ENCODE results near the gene MICU2. TPM values are rescaled to one million over a fixed set of nuclear protein-coding genes. Genes with fewer than 3 reads are reported as not detected.

Gene MICU2
- total RNA-seq, 1 experiment from 2014 or later = 16.3 TPM

- TF ChIP-seq, protein P1, sequence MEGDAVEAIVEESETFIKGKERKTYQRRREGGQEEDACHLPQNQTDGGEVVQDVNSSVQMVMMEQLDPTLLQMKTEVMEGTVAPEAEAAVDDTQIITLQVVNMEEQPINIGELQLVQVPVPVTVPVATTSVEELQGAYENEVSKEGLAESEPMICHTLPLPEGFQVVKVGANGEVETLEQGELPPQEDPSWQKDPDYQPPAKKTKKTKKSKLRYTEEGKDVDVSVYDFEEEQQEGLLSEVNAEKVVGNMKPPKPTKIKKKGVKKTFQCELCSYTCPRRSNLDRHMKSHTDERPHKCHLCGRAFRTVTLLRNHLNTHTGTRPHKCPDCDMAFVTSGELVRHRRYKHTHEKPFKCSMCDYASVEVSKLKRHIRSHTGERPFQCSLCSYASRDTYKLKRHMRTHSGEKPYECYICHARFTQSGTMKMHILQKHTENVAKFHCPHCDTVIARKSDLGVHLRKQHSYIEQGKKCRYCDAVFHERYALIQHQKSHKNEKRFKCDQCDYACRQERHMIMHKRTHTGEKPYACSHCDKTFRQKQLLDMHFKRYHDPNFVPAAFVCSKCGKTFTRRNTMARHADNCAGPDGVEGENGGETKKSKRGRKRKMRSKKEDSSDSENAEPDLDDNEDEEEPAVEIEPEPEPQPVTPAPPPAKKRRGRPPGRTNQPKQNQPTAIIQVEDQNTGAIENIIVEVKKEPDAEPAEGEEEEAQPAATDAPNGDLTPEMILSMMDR (IDR thresholded peaks at IDR 0.05; ENCODE audit: unreplicated experiment) = no peak
- H3K27ac Mint-ChIP-seq (ENCODE audit: unreplicated experiment) = no peak overlapping the region
- intact Hi-C loops (cut with micrococcal nuclease; ENCODE audit: unreplicated experiment) = no loop called here
- H3K9me3 Mint-ChIP-seq (ENCODE audit: low read depth, unreplicated experiment) = no peaks in the 10 kb centered on the region
- CTCF ChIA-PET = no interaction called here
- H3K4me3 Mint-ChIP-seq (ENCODE audit: low read depth, unreplicated experiment) = no peak overlapping the region
- peaks cover 9% of the 10 kb centered on the region for H3K36me3 Mint-ChIP-seq (ENCODE audit: insufficient read depth, unreplicated experiment)
- no TSS peak for BruUV-seq (replicated peaks)
- DNase-seq = no peak
- H3K4me1 Mint-ChIP-seq (ENCODE audit: low read depth, unreplicated experiment) = peaks cover 21% of the 10 kb centered on the region
- no peaks in the 10 kb centered on the region for H3K27me3 Mint-ChIP-seq (ENCODE audit: unreplicated experiment)
Observed at GRCh38 chr13:21450936-21451335, 153.0 kb downstream of the MICU2 start.

DNA sequence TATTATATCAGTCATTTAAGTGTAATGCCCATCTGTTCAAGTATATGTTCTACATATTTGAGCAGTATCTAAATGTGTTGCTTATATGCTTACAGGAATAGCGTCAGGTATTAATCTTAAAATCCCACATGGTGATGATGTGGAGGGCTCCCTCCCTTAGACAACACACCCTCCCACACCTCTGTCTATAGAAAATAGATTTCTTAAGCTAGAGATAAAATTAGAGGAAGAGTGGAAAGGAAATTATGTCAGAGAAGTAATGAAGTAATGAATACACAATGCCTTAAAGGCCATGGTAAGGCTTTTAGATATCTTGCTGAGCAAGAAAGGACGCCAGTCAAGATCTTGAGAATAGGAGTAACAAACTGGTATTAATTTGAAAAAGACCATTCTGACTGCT, 157.3 kb downstream of the MICU2 start:
- H3K36me3 Mint-ChIP-seq (ENCODE audit: insufficient read depth, unreplicated experiment) = peaks cover 17% of the 10 kb centered on the region
- CTCF ChIA-PET = no interaction called here
- DNase-seq = no peak
- H3K4me1 Mint-ChIP-seq (ENCODE audit: low read depth, unreplicated experiment) = peaks cover 38% of the 10 kb centered on the region
- no peaks in the 10 kb centered on the region for H3K27me3 Mint-ChIP-seq (ENCODE audit: unreplicated experiment)
- TF ChIP-seq, protein P1 (IDR thresholded peaks at IDR 0.05; ENCODE audit: unreplicated experiment) = no peak
- no peak overlapping the region for H3K4me3 Mint-ChIP-seq (ENCODE audit: low read depth, unreplicated experiment)
- intact Hi-C loops (cut with micrococcal nuclease; ENCODE audit: unreplicated experiment) = no loop called here
- H3K9me3 Mint-ChIP-seq (ENCODE audit: low read depth, unreplicated experiment) = no peaks in the 10 kb centered on the region
- no TSS peak for BruUV-seq (replicated peaks)
- H3K27ac Mint-ChIP-seq (ENCODE audit: unreplicated experiment) = peak overlapping the region; percentile 32

DNA sequence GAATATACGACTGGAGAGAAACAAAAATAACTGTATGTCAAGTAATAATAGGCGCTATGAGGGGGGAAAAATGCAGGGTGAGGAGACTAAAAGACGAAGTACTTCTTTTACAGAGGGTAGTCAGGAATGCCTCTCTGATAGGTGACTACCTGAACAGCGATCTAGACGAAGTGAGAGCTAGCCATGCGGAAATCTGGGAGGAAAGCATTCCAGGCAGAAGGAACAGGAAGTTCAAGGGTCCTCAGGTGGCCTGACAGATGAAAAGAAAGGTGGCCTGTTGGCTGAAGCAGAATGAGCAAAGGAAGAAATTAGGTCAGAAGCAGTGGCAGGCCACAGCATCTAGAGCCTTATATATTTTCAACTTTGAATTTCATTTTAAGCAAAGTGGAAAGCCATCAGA, 158.2 kb downstream of the MICU2 start:
- CTCF ChIA-PET = no interaction called here
- Mint-ChIP-seq H3K4me3 (ENCODE audit: low read depth, unreplicated experiment) (no peak overlapping the region), H3K4me1 (ENCODE audit: low read depth, unreplicated experiment) (peaks cover 38% of the 10 kb centered on the region), H3K27ac (ENCODE audit: unreplicated experiment) (peak overlapping the region; percentile 42), H3K27me3 (ENCODE audit: unreplicated experiment) (no peaks in the 10 kb centered on the region), H3K9me3 (ENCODE audit: low read depth, unreplicated experiment) (no peaks in the 10 kb centered on the region), H3K36me3 (ENCODE audit: insufficient read depth, unreplicated experiment) (peaks cover 17% of the 10 kb centered on the region)
- no peak for DNase-seq
- TF ChIP-seq, protein P1 (IDR thresholded peaks at IDR 0.05; ENCODE audit: unreplicated experiment) = no peak
- no TSS peak for BruUV-seq (replicated peaks)
- intact Hi-C loops (cut with micrococcal nuclease; ENCODE audit: unreplicated experiment) = no loop called here

DNA sequence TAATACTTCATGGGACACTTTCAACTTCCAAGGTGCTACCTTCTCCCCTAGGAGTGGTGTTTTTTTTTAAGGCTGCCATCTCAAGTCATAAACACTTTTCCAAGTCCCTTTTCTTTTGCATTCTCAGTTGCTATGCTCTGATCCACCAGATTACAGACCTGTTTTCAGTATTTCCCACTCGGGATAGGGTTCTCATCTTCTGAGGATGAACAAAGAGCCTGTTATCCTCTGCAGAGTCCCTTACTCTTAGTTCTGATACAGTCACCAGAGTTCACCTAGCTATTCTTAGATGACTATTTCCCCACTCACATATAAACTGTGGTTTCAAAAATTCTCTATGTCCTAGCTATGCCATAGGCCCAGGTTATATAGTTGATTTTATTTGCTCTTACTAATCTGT, 160.8 kb downstream of the MICU2 start:
- BruUV-seq (replicated peaks) = no TSS peak
- intact Hi-C loops (cut with micrococcal nuclease; ENCODE audit: unreplicated experiment) = no loop called here
- peaks cover 38% of the 10 kb centered on the region for H3K4me1 Mint-ChIP-seq (ENCODE audit: low read depth, unreplicated experiment)

More for the DNA sequence above, 160.8 kb downstream of the MICU2 start:
- CTCF ChIA-PET = no interaction called here
- no peak for DNase-seq
- Mint-ChIP-seq H3K27me3 (ENCODE audit: unreplicated experiment) (no peaks in the 10 kb centered on the region), H3K27ac (ENCODE audit: unreplicated experiment) (peak overlapping the region; percentile 66), H3K4me3 (ENCODE audit: low read depth, unreplicated experiment) (no peak overlapping the region), H3K36me3 (ENCODE audit: insufficient read depth, unreplicated experiment) (peaks cover 14% of the 10 kb centered on the region), H3K9me3 (ENCODE audit: low read depth, unreplicated experiment) (peaks cover 2% of the 10 kb centered on the region)
- TF ChIP-seq, protein P1 (IDR thresholded peaks at IDR 0.05; ENCODE audit: unreplicated experiment) = no peak

Other genes with a start within 250 kb of the MICU2 start
- 88.9 and 90.6 TPM in 2 replicates for gene ZDHHC20, start 144.9 kb downstream of the MICU2 start, total RNA-seq (2022)
- 0.32 TPM in 1 of 2 replicates, not detected in the other for gene FGF9, start 66.9 kb upstream of the MICU2 start, total RNA-seq (2022)